ENCODE measurements around the gene ITIH3. TPM values are rescaled to one million over a fixed set of nuclear protein-coding genes. Genes with fewer than 3 reads are reported as not detected.

Gene ITIH3
- total and polyA plus RNA-seq, 10 of the 15 experiments (the other 5 are each of a cell fraction or from before 2014, with no cell fraction given), result 0.07 to 0.17 (median 0.15) TPM; not detected in 7

GRCh38 chr3:52822363-52822762 is 27.8 kb downstream of the ITIH3 start (continued):
- TF ChIP-seq SRF (IDR thresholded peaks at IDR 0.05; ENCODE audit: low read depth in 2 of 2, low read length in 2 of 2), result no peak

DNA sequence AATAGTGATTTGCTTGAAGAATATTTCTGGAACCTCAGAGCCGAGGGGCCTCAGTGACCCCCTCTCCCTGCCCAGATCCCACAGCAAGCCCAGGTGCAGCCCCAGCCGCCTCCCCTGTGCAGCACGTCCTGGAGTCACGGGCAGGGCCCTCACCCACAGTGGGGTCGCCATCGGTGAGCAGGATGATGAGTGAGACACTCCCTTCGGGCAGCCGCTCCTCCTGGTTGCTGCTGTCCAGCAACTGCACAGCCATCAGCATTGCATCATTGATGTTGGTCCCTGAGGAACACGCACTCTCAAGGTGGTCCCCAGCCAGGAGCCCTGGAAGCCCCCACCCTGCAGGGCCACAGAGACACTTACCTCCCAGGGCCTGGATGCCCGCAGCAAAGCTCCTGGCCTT is 29.4 kb downstream of the ITIH3 start:
- 57% methylated on average over 10 of the region's 10 CpGs for WGBS (ENCODE audit: insufficient coverage, insufficient replicate concordance, low lambda C conversion rate, missing lambda C conversion rate)
- no TSS peak for BruUV-seq (replicated peaks)
- Histone ChIP-seq H2AFZ (ENCODE audit: control insufficient read depth, low read depth, low read length) (no peak overlapping the region), H4K20me1 (ENCODE audit: control insufficient read depth, insufficient read depth) (no peaks in the 10 kb centered on the region), H3K36me3 (ENCODE audit: control insufficient read depth in 2 of 2, insufficient read depth in 2 of 2, low read length in 1 of 2) (no peaks in the 10 kb centered on the region; a peak in 1 of 4 replicates), H3K9ac (ENCODE audit: control insufficient read depth, insufficient read depth, low read length) (no peak overlapping the region), H3K9me3 (replicated peaks; ENCODE audit: control insufficient read depth, insufficient read depth, low read length) (no peaks in the 10 kb centered on the region), H3K27ac (ENCODE audit: control insufficient read depth, insufficient read depth) (no peak overlapping the region), H3K4me2 (ENCODE audit: control insufficient read depth, insufficient read depth) (no peak overlapping the region), H3K79me2 (ENCODE audit: control insufficient read depth, insufficient read depth, low read length) (no peaks in the 10 kb centered on the region), H3K4me3 (no peak overlapping the region), H3K27me3 (replicated peaks in 1 of 2; ENCODE audit: control insufficient read depth in 2 of 2, insufficient read depth in 2 of 2, low read length in 1 of 2) (no peaks in the 10 kb centered on the region), H3K4me1 (ENCODE audit: control insufficient read depth, insufficient read depth, low read length) (no peaks in the 10 kb centered on the region)
- ChIA-PET CTCF (interaction anchor here (0.9 to 1.2 kb wide), 2 partner anchors 26 to 82 kb away, joined by 3 read pairs; no protein-coding TSS in a partner anchor), SMC1A (ENCODE audit: uncharacterized antibody, unreplicated experiment) (no interaction called here), RAD21 (ENCODE audit: unreplicated experiment) (no interaction called here), POLR2A (interaction anchor here (0.5 kb wide), 1 partner anchor 11 kb away, joined by 8 read pairs; no protein-coding TSS in a partner anchor)
- FAIRE-seq (no peak), ATAC-seq (no peak), DNase-seq (ENCODE audit: low read depth, low spot score) (no peak)
- intact Hi-C loops (cut with micrococcal nuclease; ENCODE audit: unreplicated experiment), result no loop called here
- in situ Hi-C loops (cut with MboI), result no loop called here
- TF ChIP-seq LARP7 (IDR thresholded peaks at IDR 0.05), result no peak
- TF ChIP-seq TCF3 (IDR thresholded peaks at IDR 0.05; ENCODE audit: borderline replicate concordance, insufficient read depth, low read depth, low read length), result no peak
- TF ChIP-seq TCF12 (IDR thresholded peaks at IDR 0.05; ENCODE audit: low read depth, low read length), result no peak
- TF ChIP-seq EZH2 (IDR thresholded peaks at IDR 0.05; ENCODE audit: borderline replicate concordance, control insufficient read depth, low read depth, low read length), result no peak
- no peak for TF ChIP-seq CREM (IDR thresholded peaks at IDR 0.05; ENCODE audit: low read depth)
- no peak for TF ChIP-seq RBBP5 (conservative IDR thresholded peaks at IDR 0.05)
- no peak for TF ChIP-seq CHD1 (IDR thresholded peaks at IDR 0.05; ENCODE audit: low read depth, low read length)
- no peak for TF ChIP-seq RAD21 (IDR thresholded peaks at IDR 0.05; ENCODE audit: insufficient read depth, low read depth, low read length)
- no peak for TF ChIP-seq SIN3A (IDR thresholded peaks at IDR 0.05; ENCODE audit: low read depth, low read length)
- no peak for TF ChIP-seq CBX5 (IDR thresholded peaks at IDR 0.05; ENCODE audit: low read depth)
- no peak for TF ChIP-seq BMI1 (IDR thresholded peaks at IDR 0.05; ENCODE audit: borderline replicate concordance)
- no peak for TF ChIP-seq BRCA1 (IDR thresholded peaks at IDR 0.05; ENCODE audit: low read depth, low read length)
- no peak for TF ChIP-seq JUND (IDR thresholded peaks at IDR 0.05; ENCODE audit: low read depth, low read length)
- TF ChIP-seq, protein P1, sequence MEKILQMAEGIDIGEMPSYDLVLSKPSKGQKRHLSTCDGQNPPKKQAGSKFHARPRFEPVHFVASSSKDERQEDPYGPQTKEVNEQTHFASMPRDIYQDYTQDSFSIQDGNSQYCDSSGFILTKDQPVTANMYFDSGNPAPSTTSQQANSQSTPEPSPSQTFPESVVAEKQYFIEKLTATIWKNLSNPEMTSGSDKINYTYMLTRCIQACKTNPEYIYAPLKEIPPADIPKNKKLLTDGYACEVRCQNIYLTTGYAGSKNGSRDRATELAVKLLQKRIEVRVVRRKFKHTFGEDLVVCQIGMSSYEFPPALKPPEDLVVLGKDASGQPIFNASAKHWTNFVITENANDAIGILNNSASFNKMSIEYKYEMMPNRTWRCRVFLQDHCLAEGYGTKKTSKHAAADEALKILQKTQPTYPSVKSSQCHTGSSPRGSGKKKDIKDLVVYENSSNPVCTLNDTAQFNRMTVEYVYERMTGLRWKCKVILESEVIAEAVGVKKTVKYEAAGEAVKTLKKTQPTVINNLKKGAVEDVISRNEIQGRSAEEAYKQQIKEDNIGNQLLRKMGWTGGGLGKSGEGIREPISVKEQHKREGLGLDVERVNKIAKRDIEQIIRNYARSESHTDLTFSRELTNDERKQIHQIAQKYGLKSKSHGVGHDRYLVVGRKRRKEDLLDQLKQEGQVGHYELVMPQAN (conservative IDR thresholded peaks at IDR 0.05), result no peak
- TF ChIP-seq, protein P2, sequence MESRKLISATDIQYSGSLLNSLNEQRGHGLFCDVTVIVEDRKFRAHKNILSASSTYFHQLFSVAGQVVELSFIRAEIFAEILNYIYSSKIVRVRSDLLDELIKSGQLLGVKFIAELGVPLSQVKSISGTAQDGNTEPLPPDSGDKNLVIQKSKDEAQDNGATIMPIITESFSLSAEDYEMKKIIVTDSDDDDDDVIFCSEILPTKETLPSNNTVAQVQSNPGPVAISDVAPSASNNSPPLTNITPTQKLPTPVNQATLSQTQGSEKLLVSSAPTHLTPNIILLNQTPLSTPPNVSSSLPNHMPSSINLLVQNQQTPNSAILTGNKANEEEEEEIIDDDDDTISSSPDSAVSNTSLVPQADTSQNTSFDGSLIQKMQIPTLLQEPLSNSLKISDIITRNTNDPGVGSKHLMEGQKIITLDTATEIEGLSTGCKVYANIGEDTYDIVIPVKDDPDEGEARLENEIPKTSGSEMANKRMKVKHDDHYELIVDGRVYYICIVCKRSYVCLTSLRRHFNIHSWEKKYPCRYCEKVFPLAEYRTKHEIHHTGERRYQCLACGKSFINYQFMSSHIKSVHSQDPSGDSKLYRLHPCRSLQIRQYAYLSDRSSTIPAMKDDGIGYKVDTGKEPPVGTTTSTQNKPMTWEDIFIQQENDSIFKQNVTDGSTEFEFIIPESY (IDR thresholded peaks at IDR 0.05), result no peak
- TF ChIP-seq SMAD5 (IDR thresholded peaks at IDR 0.05; ENCODE audit: low read depth), result no peak
- TF ChIP-seq EP300 (IDR thresholded peaks at IDR 0.05; ENCODE audit: borderline replicate concordance in 1 of 2, control insufficient read depth in 1 of 2, low read depth in 2 of 2, low read length in 2 of 2), result no peak
- no peak for TF ChIP-seq CTCF (IDR thresholded peaks at IDR 0.05 in 2 of 3, conservative IDR thresholded peaks at IDR 0.05 in 1 of 3; ENCODE audit: control insufficient read depth in 2 of 3, extremely low read depth in 1 of 3, insufficient read depth in 1 of 3, low read depth in 3 of 3, low read length in 3 of 3)
